Stimulated activated CD8-positive, alpha-beta memory T cell treated with anti-CD3 and anti-CD28 coated beads, Interleukin-7, amount 100 ng/mL, for 4 hours (primary cell): Measurements from ENCODE around the gene PEX26.
A peak's percentile ranks its signal among the peaks of the same experiment; 100 is the strongest.
"Not testable (repeated sequence)": the region's sequence is repeated elsewhere in the genome, so short reads cannot be mapped to it uniquely, and the experiment has no call there.

ENCODE experiments used
- DNase-seq, 2 donors: peaks; one replicate each; pipeline ENCODE4 v3.0.0-alpha.2; 2020; ENCODE audit warnings: low read depth in 2 of 2

Gene PEX26

GRCh38 chr22:18096823-18097222 is 19.0 kb downstream of the PEX26 start:
- DNase-seq = no peak

GRCh38 chr22:18100781-18101180 is 23.0 kb downstream of the PEX26 start:
- no peak for DNase-seq

- no peak for DNase-seq
Observed at GRCh38 chr22:18101536-18101935, 23.7 kb downstream of the PEX26 start.

GRCh38 chr22:18103527-18104269 is 25.9 kb downstream of the PEX26 start:
- DNase-seq = no peak

- DNase-seq = no peak
Observed at GRCh38 chr22:18104566-18104965, 26.8 kb downstream of the PEX26 start.

GRCh38 chr22:18105981-18106380 is 28.2 kb downstream of the PEX26 start:
- DNase-seq = not testable (repeated sequence)

- not testable (repeated sequence) for DNase-seq
Observed at GRCh38 chr22:18106550-18107341, 29.0 kb downstream of the PEX26 start.

GRCh38 chr22:18108187-18108586 is 30.4 kb downstream of the PEX26 start:
- no peak for DNase-seq

GRCh38 chr22:18109410-18110193 is 31.8 kb downstream of the PEX26 start:
- DNase-seq = no peak

GRCh38 chr22:18110194-18110953 is 32.6 kb downstream of the PEX26 start, which contains the start of gene TUBA8:
TSS of gene TUBA8 (plus strand) at chr22:18110809. CDS start at chr22:18110866, 57 bp downstream.
- DNase-seq = peak; percentile 13 to 55

GRCh38 chr22:18110954-18111758 is 33.4 kb downstream of the PEX26 start:
- DNase-seq = no peak

GRCh38 chr22:18111759-18112330 is 34.1 kb downstream of the PEX26 start:
- no peak for DNase-seq

GRCh38 chr22:18112440-18112839 is 34.6 kb downstream of the PEX26 start:
- DNase-seq = no peak

GRCh38 chr22:18113680-18114394 is 36.0 kb downstream of the PEX26 start:
- DNase-seq = no peak

- no peak for DNase-seq
Observed at GRCh38 chr22:18114495-18114894, 36.7 kb downstream of the PEX26 start.

GRCh38 chr22:18114976-18115652 is 37.3 kb downstream of the PEX26 start:
- no peak for DNase-seq

GRCh38 chr22:18115906-18116371 is 38.1 kb downstream of the PEX26 start:
- DNase-seq = no peak

GRCh38 chr22:18116634-18117033 is 38.8 kb downstream of the PEX26 start:
- DNase-seq = no peak
